GM12878 (cell line): ENCODE measurements around the gene ERFL. TPM values are rescaled to one million over a fixed set of nuclear protein-coding genes. Genes with fewer than 3 reads are reported as not detected.

Experiments used
- ATAC-seq: fragments of 200-7000 bp; cut with Tn5 transposase; 3 replicates; pipeline ENCODE4 v1.9.1; 2020; ENCODE audit warnings: mild to moderate bottlenecking, moderate library complexity
- BruUV-seq: library from RNA; stranded (reverse); fragments of 400-500 nt; replicated peaks from 2 replicates; lab custom pipeline; 2021; lab: Mats Ljungman, UMichigan
- CTCF ChIA-PET: fragments of 300-600 bp; sonication (Branson Sonifier 250); formaldehyde crosslinking; extraction: SDS; loops from one replicate; lab custom pipeline; 2021; ENCODE audit warnings: inconsistent platforms; lab: Yijun Ruan, JAX
- POLR2A ChIA-PET: fragments of 350-600 bp; formaldehyde crosslinking; extraction: SDS; loops from one replicate; lab custom pipeline; 2021; ENCODE audit warnings: inconsistent platforms; lab: Charles Lee
- RAD21 ChIA-PET: fragments of 300-600 bp; sonication (Branson Sonifier 250); formaldehyde crosslinking; loops from one replicate; lab custom pipeline; 2023; ENCODE audit warnings: antibody characterized with exemption; ENCODE audit not compliant: unreplicated experiment; lab: Charles Lee
- SMC1A ChIA-PET: fragments of 300-600 bp; sonication (Branson Sonifier 250); formaldehyde crosslinking; loops from one replicate; lab custom pipeline; 2023; ENCODE audit not compliant: unreplicated experiment, uncharacterized antibody; lab: Charles Lee
- DNase-seq: peaks from one replicate; pipeline ENCODE4 v3.0.0-alpha.2; 2011; ENCODE audit warnings: low read depth, low spot score
- FAIRE-seq: peaks from 3 replicates; lab custom pipeline; 2011; peaks lifted over from hg19 to GRCh38; lab: Jason Lieb, UNC
- H2AFZ ChIP-seq: 2 replicates; pipeline ENCODE4 v1.6.0; 2011; ENCODE audit warnings: low read depth, low read length, control low read depth; ENCODE audit not compliant: control insufficient read depth
- H3K27ac ChIP-seq: 2 replicates; pipeline ENCODE4 v1.5.1; 2011; ENCODE audit warnings: control low read depth; ENCODE audit not compliant: control insufficient read depth, insufficient read depth
- H3K27me3 ChIP-seq, 2 experiments: replicated peaks in 1 of 2; 2 replicates each; pipeline versions ENCODE4 v1.6.0 to v1.6.1; 2011; ENCODE audit warnings: low read length in 1 of 2; ENCODE audit not compliant: control insufficient read depth in 2 of 2, insufficient read depth in 2 of 2
- H3K36me3 ChIP-seq, 2 experiments: 2 replicates each; pipeline ENCODE4 v1.5.1; 2011; ENCODE audit warnings: low read length in 1 of 2; ENCODE audit not compliant: control insufficient read depth in 2 of 2, insufficient read depth in 2 of 2
- H3K4me1 ChIP-seq: 2 replicates; pipeline ENCODE4 v1.6.1; 2011; ENCODE audit warnings: mild to moderate bottlenecking, low read length, moderate library complexity, mixed read lengths; ENCODE audit not compliant: control insufficient read depth, insufficient read depth
- H3K4me2 ChIP-seq: 2 replicates; pipeline ENCODE4 v1.6.0; 2011; ENCODE audit warnings: control low read depth; ENCODE audit not compliant: control insufficient read depth, insufficient read depth
- H3K4me3 ChIP-seq: fragments of 200-600 bp; sonication (generic); 2 replicates; pipeline ENCODE4 v1.5.1; 2016
- H3K79me2 ChIP-seq: 2 replicates; pipeline ENCODE4 v1.6.0; 2011; ENCODE audit warnings: low read length; ENCODE audit not compliant: control insufficient read depth, insufficient read depth
- H3K9ac ChIP-seq: 2 replicates; pipeline ENCODE4 v1.8.0; 2011; ENCODE audit warnings: low read length, control low read depth, mixed read lengths; ENCODE audit not compliant: control insufficient read depth, insufficient read depth
- H3K9me3 ChIP-seq: replicated peaks from 3 replicates; pipeline ENCODE4 v1.5.1; 2011; ENCODE audit warnings: mild to moderate bottlenecking, low read length; ENCODE audit not compliant: control insufficient read depth, insufficient read depth
- H4K20me1 ChIP-seq: 2 replicates; pipeline ENCODE4 v1.6.0; 2011; ENCODE audit not compliant: control insufficient read depth, insufficient read depth
- ASH2L ChIP-seq: fragments of 300-600, 200-600 bp; sonication (generic); IDR thresholded peaks from 2 replicates; pipeline ENCODE4 v1.6.1; 2017; ENCODE audit warnings: low read depth, mild to moderate bottlenecking, borderline replicate concordance
- BHLHE40 ChIP-seq, 2 experiments: fragments of 450-650 bp in 1 of 2; IDR thresholded peaks; 2 replicates each; pipeline ENCODE4 v1.6.1; 2011 to 2017; ENCODE audit warnings: low read depth in 2 of 2, borderline replicate concordance in 1 of 2, improper control_type of control experiment in 1 of 2, low read length in 1 of 2, mild to moderate bottlenecking in 1 of 2
- CHD1 ChIP-seq: IDR thresholded peaks from 2 replicates; pipeline ENCODE4 v1.6.1; 2012; ENCODE audit warnings: low read depth, low read length, improper control_type of control experiment
- EGR1 ChIP-seq, 2 experiments: IDR thresholded peaks; 1 replicate in 1 of 2; 2 replicates in 1 of 2; pipeline ENCODE4 v1.6.1; 2011 to 2012; ENCODE audit warnings: low read depth in 2 of 2, low read length in 2 of 2, borderline replicate concordance in 1 of 2, mild to moderate bottlenecking in 1 of 2, moderate library complexity in 1 of 2
- HSF1 ChIP-seq: fragments of 150-350 bp; IDR thresholded peaks from 2 replicates; pipeline ENCODE4 v1.6.1; 2014; ENCODE audit warnings: mild to moderate bottlenecking, low read depth, low read length
- IKZF2 ChIP-seq, 2 experiments: fragments of 450-650 bp; IDR thresholded peaks; 2 replicates each; pipeline ENCODE4 v1.6.1; 2017; ENCODE audit warnings: mild to moderate bottlenecking in 2 of 2, moderate library complexity in 2 of 2
- NR2C2 ChIP-seq: IDR thresholded peaks from 2 replicates; pipeline ENCODE4 v1.6.1; 2011; ENCODE audit warnings: borderline replicate concordance, low read depth; ENCODE audit not compliant: control insufficient read depth, insufficient read length
- PML ChIP-seq: IDR thresholded peaks from 2 replicates; pipeline ENCODE4 v1.6.1; 2012; ENCODE audit warnings: low read length, inconsistent platforms
- PRDM15 ChIP-seq: fragments of 450-650 bp; formaldehyde crosslinking; IDR thresholded peaks from 2 replicates; pipeline ENCODE4 v1.4.0; 2020; ENCODE audit warnings: mild to moderate bottlenecking, moderate library complexity
- RUNX3 ChIP-seq: IDR thresholded peaks from 2 replicates; pipeline ENCODE4 v1.6.1; 2012; ENCODE audit warnings: low read length, inconsistent platforms
- SMAD1 ChIP-seq: fragments of 450-650 bp; IDR thresholded peaks from 2 replicates; pipeline ENCODE4 v1.6.1; 2018; ENCODE audit warnings: mild to moderate bottlenecking, low read depth; ENCODE audit not compliant: partially characterized antibody
- whole genome bisulfite sequencing: methylation state at CpG from one replicate; pipeline ENCODE4 v1.1.6; 2016; ENCODE audit warnings: low lambda C conversion rate; ENCODE audit not compliant: insufficient replicate concordance, insufficient coverage; ENCODE audit errors: missing lambda C conversion rate; 5-methylcytosine and 5-hydroxymethylcytosine counted together
- in situ Hi-C: fragments of 300-500 bp; cut with MboI; formaldehyde crosslinking; loops from 9 replicates; pipeline ENCODE4 v1.14.3; 2018; ENCODE audit warnings: mixed read lengths
- intact Hi-C: fragments of 100-400 bp; cut with micrococcal nuclease; formaldehyde crosslinking; loops from one replicate; pipeline ENCODE4 v1.14.2; 2022; ENCODE audit not compliant: unreplicated experiment
- polyA plus RNA-seq, 11 experiments: library from polyadenylated mRNA; depleted of rRNA in 4 of 11; unstranded in 6 of 11; stranded (reverse) in 5 of 11; fragments of >200 nt; fragmentation: Nextera tagmentation in 4 of 11; fragmentation: Illumina TruSeq in 1 of 11; extraction: Ambion mirVana in 4 of 11; extraction: Trizol in 1 of 11; gene quantifications; 1 replicate in 1 of 11; 2 replicates in 10 of 11; pipeline versions ENCODE4 v1.2.1 to v1.2.3, GENCODE V29; 2011 to 2016; ENCODE audit warnings: inconsistent platforms in 2 of 11, missing spikeins in 2 of 11, low read depth in 1 of 11
- total RNA-seq, 4 experiments: library from RNA; depleted of rRNA in 3 of 4; stranded (reverse); fragments of >200 nt in 3 of 4; fragmentation: Illumina TruSeq in 1 of 4; extraction: Trizol in 1 of 4; gene quantifications; 2 replicates each; pipeline versions ENCODE4 v1.2.1 to v1.2.3, GENCODE V29; 2013 to 2021
- TF ChIP-seq, protein P1 (sequence below): fragments of 450-650 bp; IDR thresholded peaks from 2 replicates; pipeline ENCODE4 v1.6.1; 2016; ENCODE audit warnings: mild to moderate bottlenecking
- TF ChIP-seq, protein P2 (sequence below): fragments of 150-350 bp; IDR thresholded peaks from 2 replicates; pipeline ENCODE4 v1.6.1; 2016; ENCODE audit warnings: low read depth, low read length

ERFL gene
- total and polyA plus RNA-seq, 10 of the 15 experiments (the other 5 are each of a cell fraction or from before 2014, with no cell fraction given), result 0.04 to 0.10 (median 0.05) TPM; not detected in 7

DNA sequence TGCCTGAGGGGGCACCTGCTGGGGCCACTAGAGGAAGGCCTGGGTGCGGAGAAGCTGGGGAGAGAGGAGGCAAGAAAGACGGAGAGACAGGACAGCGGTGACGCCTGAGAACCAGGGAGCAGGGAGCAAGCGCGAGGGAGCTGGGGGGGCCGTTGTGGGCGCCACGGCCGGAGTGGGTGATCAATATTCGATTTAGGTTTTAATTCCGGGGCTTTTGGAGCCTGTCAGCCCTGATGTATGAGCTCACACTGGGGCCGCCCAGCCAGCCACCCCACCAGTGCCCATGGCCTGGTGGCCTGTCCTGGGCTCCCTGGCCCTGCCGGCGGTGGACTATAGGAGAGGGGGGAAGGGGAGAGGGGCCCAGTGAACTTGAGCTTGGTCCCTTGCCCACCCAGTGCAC, 8.7 kb upstream of the ERFL start:
- H3K9ac ChIP-seq, result no peak overlapping the region
- no peak overlapping the region for H3K4me3 ChIP-seq
- ChIA-PET CTCF (interaction anchor here (0.6 to 2.3 kb wide), 10 partner anchors 9 to 142 kb away, joined by 3 to 17 read pairs (median 4); partner anchors contain the start of gene RPS19), RAD21 (interaction anchor here (2.1 kb wide), 1 partner anchor 64 kb away, joined by 6 read pairs; no protein-coding TSS in a partner anchor), SMC1A (interaction anchor here (1.5 to 1.6 kb wide), 2 partner anchors 9 to 64 kb away, joined by 4 read pairs; no protein-coding TSS in a partner anchor), POLR2A (interaction anchor here (0.6 to 1.1 kb wide), 3 partner anchors 9 to 77 kb away, joined by 3 to 5 read pairs (median 4); partner anchors contain the start of gene RPS19)
- in situ Hi-C loops, result loop anchor here (25.0 kb wide), 1 partner anchor 1825 kb away; the partner anchor contains the start of gene SMG9
- FAIRE-seq (no peak), DNase-seq (no peak), ATAC-seq (no peak)
- H4K20me1 ChIP-seq, result no peaks in the 10 kb centered on the region
- no TSS peak for BruUV-seq
- H3K4me1 ChIP-seq, result peaks cover 32% of the 10 kb centered on the region
- no peak overlapping the region for H2AFZ ChIP-seq
- H3K4me2 ChIP-seq, result no peak overlapping the region
- 84% methylated on average over 15 of the region's 15 CpGs for WGBS
- H3K79me2 ChIP-seq, result no peaks in the 10 kb centered on the region
- H3K27ac ChIP-seq, result no peak overlapping the region
- intact Hi-C loops, result no loop called here
- no peaks in the 10 kb centered on the region for H3K9me3 ChIP-seq
- H3K36me3 ChIP-seq, result no peaks in the 10 kb centered on the region
- peaks cover 0 to 3% of the 10 kb centered on the region in 2 experiments; a peak in 2 of 4 replicates for H3K27me3 ChIP-seq
- TF ChIP-seq SMAD1 (no peak), PRDM15 (CRISPR knock-in tag) (no peak), EGR1 (IDR thresholded peaks at IDR 0.05; ENCODE audit: borderline replicate concordance in 1 of 2, low read depth in 2 of 2, low read length in 2 of 2) (no peak), BHLHE40 (IDR thresholded peaks at IDR 0.05; ENCODE audit: borderline replicate concordance in 1 of 2, low read depth in 2 of 2, low read length in 1 of 2) (no peak), IKZF2 (IDR thresholded peaks at IDR 0.05) (no peak), ASH2L (no peak), NR2C2 (no peak), RUNX3 (no peak), CHD1 (no peak), PML (no peak), HSF1 (no peak)
- TF ChIP-seq, protein P1, sequence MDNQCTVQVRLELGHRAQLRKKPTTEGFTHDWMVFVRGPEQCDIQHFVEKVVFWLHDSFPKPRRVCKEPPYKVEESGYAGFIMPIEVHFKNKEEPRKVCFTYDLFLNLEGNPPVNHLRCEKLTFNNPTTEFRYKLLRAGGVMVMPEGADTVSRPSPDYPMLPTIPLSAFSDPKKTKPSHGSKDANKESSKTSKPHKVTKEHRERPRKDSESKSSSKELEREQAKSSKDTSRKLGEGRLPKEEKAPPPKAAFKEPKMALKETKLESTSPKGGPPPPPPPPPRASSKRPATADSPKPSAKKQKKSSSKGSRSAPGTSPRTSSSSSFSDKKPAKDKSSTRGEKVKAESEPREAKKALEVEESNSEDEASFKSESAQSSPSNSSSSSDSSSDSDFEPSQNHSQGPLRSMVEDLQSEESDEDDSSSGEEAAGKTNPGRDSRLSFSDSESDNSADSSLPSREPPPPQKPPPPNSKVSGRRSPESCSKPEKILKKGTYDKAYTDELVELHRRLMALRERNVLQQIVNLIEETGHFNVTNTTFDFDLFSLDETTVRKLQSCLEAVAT, result no peak
- TF ChIP-seq, protein P2, sequence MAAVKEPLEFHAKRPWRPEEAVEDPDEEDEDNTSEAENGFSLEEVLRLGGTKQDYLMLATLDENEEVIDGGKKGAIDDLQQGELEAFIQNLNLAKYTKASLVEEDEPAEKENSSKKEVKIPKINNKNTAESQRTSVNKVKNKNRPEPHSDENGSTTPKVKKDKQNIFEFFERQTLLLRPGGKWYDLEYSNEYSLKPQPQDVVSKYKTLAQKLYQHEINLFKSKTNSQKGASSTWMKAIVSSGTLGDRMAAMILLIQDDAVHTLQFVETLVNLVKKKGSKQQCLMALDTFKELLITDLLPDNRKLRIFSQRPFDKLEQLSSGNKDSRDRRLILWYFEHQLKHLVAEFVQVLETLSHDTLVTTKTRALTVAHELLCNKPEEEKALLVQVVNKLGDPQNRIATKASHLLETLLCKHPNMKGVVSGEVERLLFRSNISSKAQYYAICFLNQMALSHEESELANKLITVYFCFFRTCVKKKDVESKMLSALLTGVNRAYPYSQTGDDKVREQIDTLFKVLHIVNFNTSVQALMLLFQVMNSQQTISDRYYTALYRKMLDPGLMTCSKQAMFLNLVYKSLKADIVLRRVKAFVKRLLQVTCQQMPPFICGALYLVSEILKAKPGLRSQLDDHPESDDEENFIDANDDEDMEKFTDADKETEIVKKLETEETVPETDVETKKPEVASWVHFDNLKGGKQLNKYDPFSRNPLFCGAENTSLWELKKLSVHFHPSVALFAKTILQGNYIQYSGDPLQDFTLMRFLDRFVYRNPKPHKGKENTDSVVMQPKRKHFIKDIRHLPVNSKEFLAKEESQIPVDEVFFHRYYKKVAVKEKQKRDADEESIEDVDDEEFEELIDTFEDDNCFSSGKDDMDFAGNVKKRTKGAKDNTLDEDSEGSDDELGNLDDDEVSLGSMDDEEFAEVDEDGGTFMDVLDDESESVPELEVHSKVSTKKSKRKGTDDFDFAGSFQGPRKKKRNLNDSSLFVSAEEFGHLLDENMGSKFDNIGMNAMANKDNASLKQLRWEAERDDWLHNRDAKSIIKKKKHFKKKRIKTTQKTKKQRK, result no peak
